ENCODE measurements around the gene UNC80. TPM values are rescaled to one million over a fixed set of nuclear protein-coding genes. Genes with fewer than 3 reads are reported as not detected.

UNC80 gene
- total RNA-seq, 1 experiment from 2014 or later, result not detected

DNA sequence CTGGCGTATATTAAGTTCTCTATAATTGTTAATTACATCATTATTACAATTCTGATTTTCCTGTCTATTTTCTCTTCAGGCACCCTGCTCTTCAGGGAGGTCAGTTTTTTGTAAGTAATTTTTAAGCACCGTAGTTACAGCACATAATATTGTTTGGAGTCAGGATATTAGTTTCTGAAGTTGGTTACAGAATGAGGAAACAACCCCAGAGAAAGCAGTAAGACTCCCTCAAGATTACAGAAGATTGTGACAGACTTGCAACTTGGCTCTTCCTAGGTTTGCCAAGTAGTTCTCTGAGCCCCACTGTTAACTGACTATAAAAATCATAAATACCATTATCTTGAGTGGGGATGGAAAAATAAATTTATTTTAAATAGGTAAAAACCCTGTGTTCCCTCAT, 231.7 kb downstream of the UNC80 start:
- TF ChIP-seq EZH2 (IDR thresholded peaks at IDR 0.05; ENCODE audit: low read length, unreplicated experiment) (no peak), EZH2phosphoT487 (IDR thresholded peaks at IDR 0.05; ENCODE audit: borderline replicate concordance, low read length) (no peak)
- TF ChIP-seq, protein P1, sequence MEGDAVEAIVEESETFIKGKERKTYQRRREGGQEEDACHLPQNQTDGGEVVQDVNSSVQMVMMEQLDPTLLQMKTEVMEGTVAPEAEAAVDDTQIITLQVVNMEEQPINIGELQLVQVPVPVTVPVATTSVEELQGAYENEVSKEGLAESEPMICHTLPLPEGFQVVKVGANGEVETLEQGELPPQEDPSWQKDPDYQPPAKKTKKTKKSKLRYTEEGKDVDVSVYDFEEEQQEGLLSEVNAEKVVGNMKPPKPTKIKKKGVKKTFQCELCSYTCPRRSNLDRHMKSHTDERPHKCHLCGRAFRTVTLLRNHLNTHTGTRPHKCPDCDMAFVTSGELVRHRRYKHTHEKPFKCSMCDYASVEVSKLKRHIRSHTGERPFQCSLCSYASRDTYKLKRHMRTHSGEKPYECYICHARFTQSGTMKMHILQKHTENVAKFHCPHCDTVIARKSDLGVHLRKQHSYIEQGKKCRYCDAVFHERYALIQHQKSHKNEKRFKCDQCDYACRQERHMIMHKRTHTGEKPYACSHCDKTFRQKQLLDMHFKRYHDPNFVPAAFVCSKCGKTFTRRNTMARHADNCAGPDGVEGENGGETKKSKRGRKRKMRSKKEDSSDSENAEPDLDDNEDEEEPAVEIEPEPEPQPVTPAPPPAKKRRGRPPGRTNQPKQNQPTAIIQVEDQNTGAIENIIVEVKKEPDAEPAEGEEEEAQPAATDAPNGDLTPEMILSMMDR (conservative IDR thresholded peaks at IDR 0.05; ENCODE audit: low read depth, low read length), result no peak
- BruUV-seq (replicated peaks), result no TSS peak
- no peaks in the 10 kb centered on the region for H3K9me3 ChIP-seq (ENCODE audit: low read length)

DNA sequence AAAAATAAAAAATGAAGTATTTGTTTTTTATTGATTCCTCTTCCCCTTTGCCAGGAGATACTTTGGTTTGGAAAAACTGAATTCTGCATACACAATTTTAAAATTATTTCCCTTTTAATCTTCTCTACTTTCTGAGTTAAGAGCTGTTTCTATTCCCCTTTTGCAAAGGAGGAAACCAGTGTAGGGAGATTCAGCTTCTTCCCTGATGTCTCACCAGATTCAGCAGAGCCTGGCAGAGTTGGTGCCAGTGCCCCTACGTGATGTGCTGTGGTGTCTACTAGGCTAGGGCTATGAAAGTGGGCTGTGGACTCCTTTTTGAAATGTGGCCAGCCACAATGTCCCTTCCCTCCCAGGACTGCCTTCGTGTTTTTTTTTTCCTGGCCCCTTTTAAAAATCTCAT, 233.2 kb downstream of the UNC80 start:
- peaks cover 49% of the 10 kb centered on the region for H4K20me1 ChIP-seq (ENCODE audit: low read length)

More for the DNA sequence above, 231.7 kb downstream of the UNC80 start:
- Histone ChIP-seq H3K4me2 (ENCODE audit: low read length) (peak overlapping the region; percentile 85), H3K27ac (ENCODE audit: low read length) (no peak overlapping the region), H3K9me2 (replicated peaks; ENCODE audit: low read length) (no peaks in the 10 kb centered on the region), H2AFZ (ENCODE audit: low read length) (no peak overlapping the region), H3K79me2 (ENCODE audit: low read length) (peaks cover 59% of the 10 kb centered on the region), H4K20me1 (ENCODE audit: low read length) (peaks cover 37% of the 10 kb centered on the region), H3K4me1 (ENCODE audit: insufficient read depth, low read length) (peaks cover 23% of the 10 kb centered on the region), H3K27me3 (ENCODE audit: low read length) (no peaks in the 10 kb centered on the region), H3K36me3 (ENCODE audit: low read depth, low read length) (peaks cover 10% of the 10 kb centered on the region), H3K4me3 (ENCODE audit: low read length) (peak overlapping the region; percentile 84), H3F3A (ENCODE audit: low read length, unreplicated experiment) (no peaks in the 10 kb centered on the region), H3K9ac (ENCODE audit: low read length) (peak overlapping the region; percentile 91)
- intact Hi-C loops (cut with micrococcal nuclease), result loop anchor here (2.0 kb wide), 1 partner anchor 167 kb away; the partner anchor contains the start of gene KANSL1L
- ATAC-seq (no peak), DNase-seq (no peak)
- ChIA-PET CTCF (no interaction called here), POLR2A (ENCODE audit: unreplicated experiment) (no interaction called here)

DNA sequence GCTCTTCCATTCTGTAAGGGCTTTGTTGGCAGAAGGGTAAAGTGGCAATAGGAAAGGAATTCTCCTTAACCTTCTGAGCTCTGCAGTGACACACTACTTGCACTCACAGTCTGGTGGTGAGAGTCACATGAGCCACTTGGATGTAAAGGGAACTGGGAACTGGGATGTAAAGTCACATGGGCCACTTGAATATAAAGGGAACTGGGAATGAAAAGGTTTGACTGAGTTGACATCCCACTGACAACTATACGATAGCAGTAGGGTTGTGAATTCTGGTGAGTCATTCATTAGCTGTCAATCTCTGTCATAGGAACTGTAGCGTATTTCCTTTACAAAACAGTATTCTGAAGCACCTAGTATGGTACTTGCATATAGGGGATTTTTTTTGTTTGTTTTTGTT, 236.3 kb downstream of the UNC80 start:
- Histone ChIP-seq H3F3A (ENCODE audit: low read length, unreplicated experiment) (no peaks in the 10 kb centered on the region), H3K4me2 (ENCODE audit: low read length) (no peak overlapping the region), H3K9me3 (ENCODE audit: low read length) (no peaks in the 10 kb centered on the region), H3K79me2 (ENCODE audit: low read length) (peaks cover 99% of the 10 kb centered on the region), H4K20me1 (ENCODE audit: low read length) (peaks cover 69% of the 10 kb centered on the region), H3K9me2 (replicated peaks; ENCODE audit: low read length) (no peaks in the 10 kb centered on the region), H3K27ac (ENCODE audit: low read length) (no peak overlapping the region), H3K4me1 (ENCODE audit: insufficient read depth, low read length) (peaks cover 17% of the 10 kb centered on the region), H3K4me3 (ENCODE audit: low read length) (no peak overlapping the region), H3K27me3 (ENCODE audit: low read length) (no peaks in the 10 kb centered on the region), H2AFZ (ENCODE audit: low read length) (no peak overlapping the region), H3K9ac (ENCODE audit: low read length) (no peak overlapping the region), H3K36me3 (ENCODE audit: low read depth, low read length) (peaks cover 37% of the 10 kb centered on the region)
- TF ChIP-seq EZH2 (IDR thresholded peaks at IDR 0.05; ENCODE audit: low read length, unreplicated experiment) (no peak), EZH2phosphoT487 (IDR thresholded peaks at IDR 0.05; ENCODE audit: borderline replicate concordance, low read length) (no peak)
- TF ChIP-seq, protein P1 (conservative IDR thresholded peaks at IDR 0.05; ENCODE audit: low read depth, low read length), result no peak
- ChIA-PET POLR2A (ENCODE audit: unreplicated experiment) (no interaction called here), CTCF (no interaction called here)
- ATAC-seq, result peak; percentile 50
- BruUV-seq (replicated peaks), result no TSS peak
- intact Hi-C loops (cut with micrococcal nuclease), result no loop called here
- DNase-seq, result peak; percentile 17

More for the DNA sequence above, 233.2 kb downstream of the UNC80 start:
- intact Hi-C loops (cut with micrococcal nuclease), result no loop called here
- ChIA-PET POLR2A (ENCODE audit: unreplicated experiment) (no interaction called here), CTCF (no interaction called here)
- H3K36me3 ChIP-seq (ENCODE audit: low read depth, low read length), result peaks cover 23% of the 10 kb centered on the region
- peaks cover 75% of the 10 kb centered on the region for H3K79me2 ChIP-seq (ENCODE audit: low read length)
- DNase-seq, result no peak
- no peak for ATAC-seq
- BruUV-seq (replicated peaks), result no TSS peak
- no peak overlapping the region for H3K27ac ChIP-seq (ENCODE audit: low read length)
- no peaks in the 10 kb centered on the region for H3K9me3 ChIP-seq (ENCODE audit: low read length)
- H3K9ac ChIP-seq (ENCODE audit: low read length), result no peak overlapping the region
- H3K4me1 ChIP-seq (ENCODE audit: insufficient read depth, low read length), result peaks cover 23% of the 10 kb centered on the region
- no peaks in the 10 kb centered on the region for H3F3A ChIP-seq (ENCODE audit: low read length, unreplicated experiment)
- no peak overlapping the region for H2AFZ ChIP-seq (ENCODE audit: low read length)
- peak overlapping the region; percentile 85 for H3K4me2 ChIP-seq (ENCODE audit: low read length)
- H3K27me3 ChIP-seq (ENCODE audit: low read length), result no peaks in the 10 kb centered on the region
- no peaks in the 10 kb centered on the region for H3K9me2 ChIP-seq (replicated peaks; ENCODE audit: low read length)
- TF ChIP-seq EZH2phosphoT487 (IDR thresholded peaks at IDR 0.05; ENCODE audit: borderline replicate concordance, low read length), result no peak
- no peak for TF ChIP-seq EZH2 (IDR thresholded peaks at IDR 0.05; ENCODE audit: low read length, unreplicated experiment)
- TF ChIP-seq, protein P1 (conservative IDR thresholded peaks at IDR 0.05; ENCODE audit: low read depth, low read length), result no peak
- H3K4me3 ChIP-seq (ENCODE audit: low read length), result no peak overlapping the region; the same call in 1 of the 2 replicates
